Immature natural killer cell (primary cell): ENCODE data around the gene PERCC1. TPM values are rescaled to one million over a fixed set of nuclear protein-coding genes. Genes with fewer than 3 reads are reported as not detected.

Experiments
- DNase-seq, 3 donors: peaks; one replicate each; pipeline ENCODE4 v3.0.0; 2022; ENCODE audit warnings: mixed read lengths in 1 of 3
- H3K27ac Mint-ChIP-seq, 6 donors: one replicate each; pipeline ENCODE4 v1.8.0; 2020; ENCODE audit warnings: mixed read lengths in 6 of 6, mild to moderate bottlenecking in 5 of 6, inconsistent platforms in 4 of 6, moderate library complexity in 3 of 6
- H3K27me3 Mint-ChIP-seq, 3 donors: one replicate each; pipeline ENCODE4 v1.8.0; 2020 to 2021; ENCODE audit warnings: low read depth in 3 of 3, mild to moderate bottlenecking in 3 of 3, mixed read lengths in 3 of 3, moderate library complexity in 3 of 3, inconsistent platforms in 1 of 3
- H3K36me3 Mint-ChIP-seq, 3 donors: one replicate each; pipeline ENCODE4 v1.8.0; 2020; ENCODE audit warnings: mixed read lengths in 3 of 3, inconsistent platforms in 2 of 3, mild to moderate bottlenecking in 2 of 3
- H3K4me1 Mint-ChIP-seq, 2 donors: one replicate each; pipeline ENCODE4 v1.8.0; 2020; ENCODE audit warnings: inconsistent platforms in 2 of 2, mild to moderate bottlenecking in 2 of 2, mixed read lengths in 2 of 2, moderate library complexity in 1 of 2
- H3K4me3 Mint-ChIP-seq, 5 donors: one replicate each; pipeline ENCODE4 v1.8.0; 2020; ENCODE audit warnings: mild to moderate bottlenecking in 5 of 5, mixed read lengths in 5 of 5, inconsistent platforms in 3 of 5, moderate library complexity in 3 of 5
- H3K9me3 Mint-ChIP-seq, 6 donors: one replicate each; pipeline ENCODE4 v1.8.0; 2020; ENCODE audit warnings: mild to moderate bottlenecking in 6 of 6, mixed read lengths in 6 of 6, inconsistent platforms in 4 of 6, moderate library complexity in 3 of 6
- polyA plus RNA-seq, 3 donors: library from polyadenylated mRNA; unstranded; fragments of 300-500 nt; fragmentation: Illumina TruSeq; gene quantifications; one replicate each; pipeline ENCODE4 v1.2.3, GENCODE V29; 2021

PERCC1 gene
- polyA plus RNA-seq, 3 donors from 2014 or later: not detected

GRCh38 chr16:1398826-1399581, 31.9 kb upstream of the PERCC1 start:
- Mint-ChIP-seq H3K27ac (no peak overlapping the region), H3K9me3 (no peaks in the 10 kb centered on the region), H3K4me1 (peaks cover 3 to 6% of the 10 kb centered on the region in 2 donors), H3K27me3 (peaks cover 6 to 14% (median 7%) of the 10 kb centered on the region in 3 donors), H3K36me3 (peaks cover 0 to 13% (median 9%) of the 10 kb centered on the region in 3 donors), H3K4me3 (no peak overlapping the region)
- DNase-seq: no peak

- Mint-ChIP-seq H3K36me3 (peaks cover 0 to 13% (median 9%) of the 10 kb centered on the region in 3 donors), H3K4me3 (no peak overlapping the region), H3K4me1 (peaks cover 4 to 6% of the 10 kb centered on the region in 2 donors), H3K27me3 (peaks cover 6 to 14% (median 7%) of the 10 kb centered on the region in 3 donors), H3K9me3 (no peaks in the 10 kb centered on the region), H3K27ac (no peak overlapping the region)
- no peak for DNase-seq
Measured at GRCh38 chr16:1401061-1401757, 29.7 kb upstream of the PERCC1 start.

DNA sequence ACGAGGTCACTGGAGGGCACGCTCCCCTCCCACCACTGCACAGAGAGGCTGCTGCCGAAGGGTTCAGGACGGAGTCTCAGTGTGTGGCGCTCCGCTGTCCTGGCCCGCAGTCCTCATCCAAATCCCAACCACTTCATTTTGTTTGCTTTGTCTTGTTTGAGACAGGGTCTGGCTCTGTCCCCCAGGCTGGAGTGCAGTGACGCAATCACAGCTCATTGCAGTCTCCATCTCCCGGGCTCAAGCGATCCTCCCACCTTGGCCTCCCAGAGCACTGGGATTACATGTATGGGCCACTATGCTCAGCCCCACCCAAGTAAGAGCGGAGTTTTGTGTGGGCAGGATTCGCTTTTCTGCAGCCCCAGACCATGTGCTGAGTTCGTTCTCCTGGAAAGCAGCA, 29.1 kb upstream of the PERCC1 start:
- no peaks in the 10 kb centered on the region for H3K9me3 Mint-ChIP-seq
- H3K27me3 Mint-ChIP-seq: peaks cover 4 to 14% (median 7%) of the 10 kb centered on the region in 3 donors
- no peak for DNase-seq
- peaks cover 4 to 6% of the 10 kb centered on the region in 2 donors for H3K4me1 Mint-ChIP-seq
- H3K4me3 Mint-ChIP-seq: no peak overlapping the region
- H3K27ac Mint-ChIP-seq: no peak overlapping the region
- peaks cover 0 to 11% (median 9%) of the 10 kb centered on the region in 3 donors for H3K36me3 Mint-ChIP-seq

DNA sequence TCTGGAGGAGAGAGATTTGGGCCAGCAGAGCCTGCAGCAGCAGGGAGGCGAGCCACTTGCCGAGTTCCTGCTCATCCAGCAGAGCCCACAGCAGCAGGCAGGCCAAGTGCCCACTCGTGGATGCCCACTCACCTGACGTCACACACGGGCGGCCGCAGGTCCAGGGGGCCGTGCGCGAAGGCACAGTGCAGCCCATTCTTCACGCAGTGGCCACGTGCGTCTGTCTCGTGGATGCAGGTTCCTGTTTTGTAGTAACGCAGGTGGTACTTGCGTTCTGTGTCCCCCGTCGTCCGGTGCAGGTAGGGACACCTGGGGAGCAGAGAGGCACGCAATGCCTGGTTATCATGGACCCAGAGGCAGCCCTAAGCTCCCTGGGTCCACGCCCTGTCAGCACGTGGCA, 27.8 kb upstream of the PERCC1 start:
- H3K4me1 Mint-ChIP-seq: peaks cover 9 to 11% of the 10 kb centered on the region in 2 donors
- H3K27ac Mint-ChIP-seq: no peak overlapping the region
- H3K36me3 Mint-ChIP-seq: peaks cover 0 to 9% (median 9%) of the 10 kb centered on the region in 3 donors
- no peak overlapping the region for H3K4me3 Mint-ChIP-seq
- DNase-seq: no peak
- no peaks in the 10 kb centered on the region for H3K9me3 Mint-ChIP-seq
- peaks cover 4 to 13% (median 11%) of the 10 kb centered on the region in 3 donors for H3K27me3 Mint-ChIP-seq

- no peak overlapping the region for H3K4me3 Mint-ChIP-seq
Measured at GRCh38 chr16:1403733-1404132, 27.1 kb upstream of the PERCC1 start.

DNA sequence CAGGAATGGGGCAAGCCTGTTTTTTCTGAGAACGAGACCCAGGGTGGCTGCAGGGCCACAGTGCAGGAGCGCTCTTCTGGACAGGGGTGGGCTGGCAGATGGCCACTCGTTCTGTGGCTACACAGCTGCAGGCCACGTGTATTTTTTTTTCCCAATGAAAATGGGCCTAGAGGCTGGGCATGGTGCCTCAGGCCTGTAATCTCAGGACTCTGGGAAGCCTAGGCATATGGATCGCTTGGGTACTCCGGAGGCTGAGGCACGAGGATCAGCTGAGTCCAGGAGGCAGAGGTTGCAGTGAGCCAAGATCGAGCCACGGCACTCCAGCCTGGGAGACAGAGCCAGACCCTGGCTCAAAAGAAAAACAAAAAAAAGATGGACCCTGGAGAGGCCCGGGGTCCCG, 23.1 kb upstream of the PERCC1 start:
- peaks cover 3 to 8% (median 5%) of the 10 kb centered on the region in 3 donors for H3K27me3 Mint-ChIP-seq
- DNase-seq: no peak
- peaks cover 26 to 27% of the 10 kb centered on the region in 2 donors for H3K4me1 Mint-ChIP-seq
- peak overlapping the region in 5 of 6 donors; percentile 49 to 90 (median 72) for H3K27ac Mint-ChIP-seq
- H3K4me3 Mint-ChIP-seq: peak overlapping the region; percentile 55 to 72 (median 56)
- H3K9me3 Mint-ChIP-seq: no peaks in the 10 kb centered on the region
- H3K36me3 Mint-ChIP-seq: peaks cover 0 to 4% (median 3%) of the 10 kb centered on the region in 3 donors

More at GRCh38 chr16:1403733-1404132, 27.1 kb upstream of the PERCC1 start:
- peaks cover 11% of the 10 kb centered on the region in 2 donors for H3K4me1 Mint-ChIP-seq
- peaks cover 5 to 14% (median 8%) of the 10 kb centered on the region in 3 donors for H3K27me3 Mint-ChIP-seq
- no peak for DNase-seq
- H3K9me3 Mint-ChIP-seq: no peaks in the 10 kb centered on the region
- H3K27ac Mint-ChIP-seq: no peak overlapping the region
- H3K36me3 Mint-ChIP-seq: peaks cover 0 to 9% (median 5%) of the 10 kb centered on the region in 3 donors

DNA sequence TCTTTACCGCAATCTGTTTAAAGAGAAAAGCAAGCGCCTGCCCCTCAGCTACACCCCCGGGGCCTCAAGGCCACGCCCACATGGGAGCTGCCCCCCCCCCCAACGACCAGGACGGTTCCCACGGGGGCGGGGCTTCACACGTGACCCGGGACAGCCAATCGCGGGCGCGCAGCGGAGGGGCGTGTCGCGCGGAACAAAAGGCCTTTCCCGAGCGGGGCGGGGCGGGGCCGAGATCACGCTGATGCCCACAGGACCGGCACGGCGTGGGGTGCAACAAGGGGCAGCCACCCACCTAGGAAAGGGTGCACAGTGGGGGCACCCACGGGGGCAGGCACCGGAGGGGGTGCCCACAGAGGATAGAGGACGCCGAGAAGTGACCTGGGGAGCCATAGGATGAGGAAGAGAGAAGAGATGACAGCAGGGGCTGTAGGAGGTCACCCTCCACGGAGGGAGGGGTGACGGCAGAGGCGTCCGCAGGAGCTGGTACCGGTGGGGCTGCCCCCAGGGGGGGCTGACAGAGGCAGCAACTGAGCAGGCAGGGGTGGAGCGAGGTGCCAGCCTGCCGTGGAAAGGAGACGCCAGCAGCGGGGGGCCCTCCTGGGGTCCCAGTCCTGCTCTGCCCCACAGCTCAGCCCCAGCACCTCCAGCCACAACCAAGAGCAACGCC, 22.6 kb upstream of the PERCC1 start:
- peaks cover 25 to 27% of the 10 kb centered on the region in 2 donors for H3K4me1 Mint-ChIP-seq
- H3K36me3 Mint-ChIP-seq: peaks cover 0 to 3% (median 3%) of the 10 kb centered on the region in 3 donors
- peak overlapping the region; percentile 72 to 83 (median 75) for H3K4me3 Mint-ChIP-seq

GRCh38 chr16:1412847-1413246, 18.0 kb upstream of the PERCC1 start:
- Mint-ChIP-seq H3K4me1 (peaks cover 26 to 35% of the 10 kb centered on the region in 2 donors), H3K27ac (peak overlapping the region in 3 of 6 donors; percentile 16 to 76 (median 21))

More for the DNA sequence above, 22.6 kb upstream of the PERCC1 start:
- Mint-ChIP-seq H3K27ac (peak overlapping the region in 5 of 6 donors; percentile 49 to 85 (median 74)), H3K27me3 (peaks cover 3 to 8% (median 5%) of the 10 kb centered on the region in 3 donors), H3K9me3 (no peaks in the 10 kb centered on the region)
- DNase-seq: peak; percentile 94 to 96 (median 96)

GRCh38 chr16:1413684-1414531, 17.0 kb upstream of the PERCC1 start:
- Mint-ChIP-seq H3K9me3 (no peaks in the 10 kb centered on the region), H3K27me3 (peaks cover 7 to 9% (median 8%) of the 10 kb centered on the region in 3 donors), H3K4me3 (peak overlapping the region; percentile 76 to 86 (median 83)), H3K4me1 (peaks cover 26 to 31% of the 10 kb centered on the region in 2 donors), H3K27ac (peak overlapping the region; percentile 51 to 87 (median 80)), H3K36me3 (peaks cover 0 to 3% (median 0%) of the 10 kb centered on the region in 3 donors)
- peak; percentile 47 to 56 (median 55) for DNase-seq

More at GRCh38 chr16:1412847-1413246, 18.0 kb upstream of the PERCC1 start:
- no peak for DNase-seq
- Mint-ChIP-seq H3K9me3 (no peaks in the 10 kb centered on the region), H3K4me3 (peak overlapping the region; percentile 33 to 83 (median 53)), H3K27me3 (peaks cover 9 to 12% (median 12%) of the 10 kb centered on the region in 3 donors), H3K36me3 (peaks cover 0 to 3% (median 0%) of the 10 kb centered on the region in 3 donors)

DNA sequence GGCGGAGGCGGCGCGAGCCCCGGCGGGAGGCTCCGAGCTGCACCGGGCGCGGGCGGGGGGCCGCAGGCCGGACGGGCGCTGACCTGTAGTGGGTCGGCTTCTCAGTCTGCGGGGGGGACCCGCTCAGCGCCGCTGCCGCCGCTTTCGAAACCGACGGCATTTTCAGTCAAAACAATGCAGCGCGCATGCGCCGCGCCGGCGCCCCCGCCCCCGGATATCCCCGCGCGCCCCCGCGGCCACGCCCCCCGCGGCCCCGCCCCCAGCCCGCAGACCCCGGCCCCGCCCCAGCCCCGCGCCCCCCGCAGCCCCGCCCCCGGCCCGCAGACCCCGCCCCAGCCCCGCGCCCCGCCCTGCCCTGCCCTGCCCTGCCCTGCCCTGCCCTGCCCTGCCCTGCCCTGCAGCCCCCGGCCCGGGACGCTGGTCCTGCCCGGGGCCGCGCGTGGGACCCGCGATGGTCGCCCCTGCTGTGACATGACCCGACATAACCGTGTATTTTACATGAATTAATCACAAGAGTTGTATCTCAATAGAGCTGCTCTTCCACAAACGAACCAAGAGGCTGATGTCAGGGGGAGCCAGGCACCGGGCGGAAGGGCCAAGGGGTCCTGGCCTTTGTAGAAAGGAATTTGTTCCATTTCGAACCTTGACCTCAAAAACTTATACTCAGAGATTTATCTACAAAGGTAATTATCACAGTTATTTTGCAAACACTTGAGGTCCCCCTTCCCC, 16.2 kb upstream of the PERCC1 start, which contains the start of gene UNKL:
UNKL (minus strand) TSS at position 173 of the 729 bp plus-strand sequence; CDS start at position 160, 13 bp downstream.
- peak within 1 kb of the TSS; percentile 70 to 93 (median 87) for H3K27ac Mint-ChIP-seq
- peaks cover 0 to 3% (median 0%) of the 10 kb centered on the region in 3 donors for H3K36me3 Mint-ChIP-seq
- peaks cover 21 to 28% of the 10 kb centered on the region in 2 donors for H3K4me1 Mint-ChIP-seq
- peaks cover 7 to 9% (median 8%) of the 10 kb centered on the region in 3 donors for H3K27me3 Mint-ChIP-seq
- peak; percentile 77 to 82 (median 81) for DNase-seq
- H3K9me3 Mint-ChIP-seq: no peaks in the 10 kb centered on the region
- peak within 1 kb of the TSS; percentile 76 to 86 (median 85) for H3K4me3 Mint-ChIP-seq

- H3K4me1 Mint-ChIP-seq: peaks cover 33 to 39% of the 10 kb centered on the region in 2 donors
- peak overlapping the region; percentile 39 to 87 (median 80) for H3K27ac Mint-ChIP-seq
- peak overlapping the region; percentile 29 to 68 (median 59) for H3K4me3 Mint-ChIP-seq
- H3K9me3 Mint-ChIP-seq: no peaks in the 10 kb centered on the region
- H3K27me3 Mint-ChIP-seq: peaks cover 16 to 19% (median 17%) of the 10 kb centered on the region in 3 donors
- no peak for DNase-seq
- H3K36me3 Mint-ChIP-seq: peaks cover 0 to 3% (median 0%) of the 10 kb centered on the region in 3 donors
Measured at GRCh38 chr16:1416521-1416941, 14.3 kb upstream of the PERCC1 start.

GRCh38 chr16:1420111-1420539, 10.8 kb upstream of the PERCC1 start:
- Mint-ChIP-seq H3K27me3 (peaks cover 10 to 11% (median 10%) of the 10 kb centered on the region in 3 donors), H3K4me3 (peak overlapping the region; percentile 89 to 97 (median 95)), H3K4me1 (peaks cover 25 to 32% of the 10 kb centered on the region in 2 donors), H3K9me3 (no peaks in the 10 kb centered on the region), H3K36me3 (no peaks in the 10 kb centered on the region), H3K27ac (peak overlapping the region; percentile 66 to 98 (median 96))
- no peak for DNase-seq
